Activated naive CD4-positive, alpha-beta T cell treated with anti-CD3 and anti-CD28 coated beads, Interleukin-2, amount 10 ng/mL, durations not matched to agents 5 hours and 36 hours (primary cell): ENCODE data around the gene COL27A1. TPM values are rescaled to one million over a fixed set of nuclear protein-coding genes. Genes with fewer than 3 reads are reported as not detected.

Experiments
- microRNA-seq: library from miRNA; unstranded; fragments of <30 nt; microRNA quantifications from one replicate; pipeline ENCODE4 v1.2.0, GENCODE V29; 2022; ENCODE audit warnings: borderline microRNAs expressed, borderline replicate concordance
- total RNA-seq, 2 experiments: library from RNA; stranded (reverse); gene quantifications; one replicate each; pipeline ENCODE4 v1.2.3, GENCODE V29; 2021

Gene COL27A1
- 1 to 10 TPM; 2.8 TPM for total RNA-seq

GRCh38 chr9:114155263-114155994 is at the start of gene COL27A1:
TSS of gene COL27A1 (plus strand) at chr9:114155537. CDS start at chr9:114155951, 414 bp downstream.

GRCh38 chr9:114322831-114323531 is 167.6 kb downstream of the COL27A1 start, which contains the start of gene ORM1:
TSS of gene ORM1 (plus strand) at chr9:114323098. CDS start at chr9:114323134, 36 bp downstream.

GRCh38 chr9:114329625-114330022 is 174.3 kb downstream of the COL27A1 start, which contains the start of gene ORM2:
TSS of gene ORM2 (plus strand) at chr9:114329869. CDS start at chr9:114329905, 36 bp downstream.

Small RNAs within 50 kb of the gene (microRNA-seq; reads per million reads assigned to microRNA genes)
- gene MIR455, result 31.5 reads per million, percentile 57 among the genes with 10 or more reads in this experiment

Other genes starting within 250 kb of the COL27A1 start
- gene AMBP, start 77.2 kb upstream of the COL27A1 start, total RNA-seq, result not detected
- not detected for gene KIF12, start 56.2 kb upstream of the COL27A1 start, total RNA-seq
- gene ORM1, start 167.6 kb downstream of the COL27A1 start, total RNA-seq, result not detected
- gene ORM2, start 174.3 kb downstream of the COL27A1 start, total RNA-seq, result not detected
- 100 to 1,000 TPM; 320 to 327 TPM for gene AKNA, start 232.4 kb downstream of the COL27A1 start, total RNA-seq